Measurements from ENCODE around the gene CLDN1. TPM values are rescaled to one million over a fixed set of nuclear protein-coding genes. Genes with fewer than 3 reads are reported as not detected.

The CLDN1 gene
- total and polyA plus RNA-seq, 2 of the 4 experiments (the other 2 are of a cell fraction) = 4.7 to 7.3 TPM

- no peak overlapping the region for H3K56ac ChIP-seq (ENCODE audit: extremely low read depth, insufficient read depth, low read length)
- no peak overlapping the region for H4K8ac ChIP-seq (ENCODE audit: low read depth in 2 of 2, low read length in 2 of 2)
- intact Hi-C loops (cut with micrococcal nuclease) (no loop called here), dilution Hi-C loops (cut with HindIII; ENCODE audit: low sequenced_read_pairs, unreplicated experiment) (no loop called here), in situ Hi-C loops (cut with MboI; ENCODE audit: low sequenced_read_pairs) (no loop called here)
- no TSS peak for BruUV-seq (replicated peaks)
- peaks cover 6% of the 10 kb centered on the region; the same call in 1 of the 2 replicates for H3K4me1 ChIP-seq (ENCODE audit: control insufficient read depth, insufficient read depth, low read length)
- no peak overlapping the region for H3K14ac ChIP-seq (replicated peaks; ENCODE audit: low read depth, low read length)
- CTCF ChIA-PET = no interaction called here
- WGBS, 2 experiments (ENCODE audit: extremely low coverage in 2 of 2, insufficient read length in 1 of 2) = 71% methylated on average over 1 of the region's 1 CpG; no CpG with 5 or more reads in 1 of the 2 experiments
- H2BK15ac ChIP-seq (ENCODE audit: low read depth, low read length) = no peak overlapping the region
- H3K36me3 ChIP-seq (ENCODE audit: control insufficient read depth, insufficient read depth, low read length) = no peaks in the 10 kb centered on the region
- H4K5ac ChIP-seq (ENCODE audit: low read depth, low read length) = no peak overlapping the region
- H3K9ac ChIP-seq (ENCODE audit: low read depth, low read length) = no peak overlapping the region
- no peak overlapping the region for H2AK5ac ChIP-seq (ENCODE audit: low read depth, low read length)
- H3K23ac ChIP-seq (ENCODE audit: low read depth, low read length) = no peak overlapping the region
- no peak for DNase-seq
- H3K27me3 ChIP-seq (ENCODE audit: control insufficient read depth, insufficient read depth, low read length) = no peaks in the 10 kb centered on the region
- TF ChIP-seq FOS (IDR thresholded peaks at IDR 0.05; ENCODE audit: low read depth, low read length) (no peak), CEBPB (IDR thresholded peaks at IDR 0.05; ENCODE audit: low read depth, low read length) (no peak), POLR2A (IDR thresholded peaks at IDR 0.05; ENCODE audit: low read depth, low read length) (no peak), SMC3 (IDR thresholded peaks at IDR 0.05; ENCODE audit: low read depth, low read length) (no peak), USF2 (IDR thresholded peaks at IDR 0.05; ENCODE audit: low read depth, low read length) (no peak), RFX5 (IDR thresholded peaks at IDR 0.05; ENCODE audit: low read depth, low read length) (no peak), ELK1 (IDR thresholded peaks at IDR 0.05; ENCODE audit: borderline replicate concordance, low read depth, low read length) (no peak)
- no peak overlapping the region for H4K91ac ChIP-seq (ENCODE audit: insufficient read depth, low read depth, low read length)
- H3K79me1 ChIP-seq (ENCODE audit: low read depth in 1 of 2, low read length in 2 of 2) = no peaks in the 10 kb centered on the region
- POLR2A ChIA-PET (ENCODE audit: unreplicated experiment) = no interaction called here
- H2AFZ ChIP-seq (replicated peaks; ENCODE audit: low read length, poor library complexity) = no peak overlapping the region
- no peak overlapping the region for H2BK20ac ChIP-seq (ENCODE audit: low read depth, low read length)
- no peak overlapping the region for H2BK5ac ChIP-seq (ENCODE audit: low read depth, low read length, poor library complexity, severe bottlenecking)
- ATAC-seq (ENCODE audit: low read depth) = no peak
- no peak overlapping the region for H2AK9ac ChIP-seq (replicated peaks; ENCODE audit: low read depth, low read length, poor library complexity)
- no peak overlapping the region for H3K18ac ChIP-seq (ENCODE audit: low read depth, low read length)
- H4K20me1 ChIP-seq (ENCODE audit: insufficient read depth, low read length) = no peaks in the 10 kb centered on the region
- H3K4me3 ChIP-seq (ENCODE audit: insufficient read depth, low read depth, low read length) = no peak overlapping the region
- no peak overlapping the region; the same call in 1 of the 2 replicates for H2BK120ac ChIP-seq (ENCODE audit: low read depth, low read length)
- no peaks in the 10 kb centered on the region for H3K9me3 ChIP-seq (ENCODE audit: control insufficient read depth, insufficient read depth, low read length)
- no peak overlapping the region for H3K4me2 ChIP-seq (ENCODE audit: low read depth, low read length)
- H3K9me1 ChIP-seq (ENCODE audit: insufficient read depth, low read length) = peaks cover 3% of the 10 kb centered on the region
- H3K4ac ChIP-seq (ENCODE audit: low read depth, low read length) = no peak overlapping the region
- H3K27ac ChIP-seq (ENCODE audit: insufficient read depth, low read length) = no peak overlapping the region
These were observed 11.7 kb upstream of the CLDN1 start for GRCh38 chr3:190333961-190334360.

Data from IMR-90 (cell line).